IMR-90 (cell line): ENCODE measurements around the gene ZDHHC14.

Experiments used
- CTCF ChIP-seq: conservative IDR thresholded peaks from 2 replicates; pipeline ENCODE4 v1.5.1; 2012; ENCODE audit warnings: mild to moderate bottlenecking, low read depth, low read length, improper control_type of control experiment
- FOS ChIP-seq: fragments of 150-350 bp; IDR thresholded peaks from 2 replicates; pipeline ENCODE4 v1.6.1; 2016; ENCODE audit warnings: low read depth, low read length
- MAZ ChIP-seq: IDR thresholded peaks from 2 replicates; pipeline ENCODE4 v1.6.1; 2012; ENCODE audit warnings: low read depth, mild to moderate bottlenecking, low read length, improper control_type of control experiment, moderate library complexity, borderline replicate concordance
- NFE2L2 ChIP-seq: fragments of 150-350 bp; IDR thresholded peaks from 2 replicates; pipeline ENCODE4 v1.6.1; 2016; ENCODE audit warnings: low read depth, mild to moderate bottlenecking, low read length
- POLR2A ChIP-seq: IDR thresholded peaks from 2 replicates; pipeline ENCODE4 v1.6.1; 2012; ENCODE audit warnings: mild to moderate bottlenecking, low read depth, low read length
- RAD21 ChIP-seq: IDR thresholded peaks from 2 replicates; pipeline ENCODE4 v1.6.1; 2012; ENCODE audit warnings: low read length, improper control_type of control experiment
- RCOR1 ChIP-seq: IDR thresholded peaks from 2 replicates; pipeline ENCODE4 v1.6.1; 2012; ENCODE audit warnings: mild to moderate bottlenecking, low read length, improper control_type of control experiment; ENCODE audit not compliant: insufficient replicate concordance
- RFX5 ChIP-seq: IDR thresholded peaks from 2 replicates; pipeline ENCODE4 v1.8.0; 2012; ENCODE audit warnings: low read depth, mild to moderate bottlenecking, low read length, moderate library complexity
- USF2 ChIP-seq: fragments of 150-350 bp; IDR thresholded peaks from 2 replicates; pipeline ENCODE4 v1.6.1; 2017; ENCODE audit warnings: mild to moderate bottlenecking, antibody characterized with exemption, low read length, low read depth

GRCh38 chr6:157556671-157557430 lies 175.9 kb downstream of the ZDHHC14 start:
- no peak for TF ChIP-seq USF2
- no peak for TF ChIP-seq POLR2A
- no peak for TF ChIP-seq CTCF
- TF ChIP-seq RAD21 = no peak
- no peak for TF ChIP-seq MAZ
- TF ChIP-seq RCOR1 = no peak
- TF ChIP-seq NFE2L2 = no peak
- TF ChIP-seq FOS = no peak
- TF ChIP-seq RFX5 = no peak
